ENCODE measurements around the gene HERPUD1. TPM values are rescaled to one million over a fixed set of nuclear protein-coding genes. Genes with fewer than 3 reads are reported as not detected.

HERPUD1 gene
- total and polyA plus RNA-seq, 9 of the 15 experiments (the other 6 are each of a cell fraction or from before 2014, with no cell fraction given) = 14.2 to 60.7 (median 37.4) TPM

DNA sequence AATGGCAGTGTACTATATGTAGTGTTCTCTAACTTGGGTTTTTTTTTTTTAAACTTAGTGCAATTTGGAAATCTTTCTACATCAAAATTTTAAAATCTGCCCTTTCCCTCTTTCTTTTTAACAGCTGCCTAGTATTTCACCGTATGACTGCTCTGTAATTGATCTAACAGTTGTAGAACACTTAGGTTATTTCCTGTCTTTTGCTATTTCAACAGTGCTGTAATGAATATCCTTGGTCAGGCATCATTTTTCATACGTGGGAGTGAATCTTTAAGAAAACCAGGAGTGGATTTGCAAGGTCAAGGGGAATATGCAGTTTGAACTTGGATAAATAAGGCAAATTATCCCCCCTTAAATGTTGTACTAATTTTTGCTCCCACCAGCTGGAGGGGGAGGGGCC, 61.3 kb downstream of the HERPUD1 start:
- TF ChIP-seq TARDBP (IDR thresholded peaks at IDR 0.05) (no peak), POLR2H (tag; IDR thresholded peaks at IDR 0.05; ENCODE audit: low read depth) (no peak), ZNF253 (CRISPR knock-in tag; conservative IDR thresholded peaks at IDR 0.05) (no peak), ZBTB2 (IDR thresholded peaks at IDR 0.05) (no peak), GABPB2 (CRISPR knock-in tag; conservative IDR thresholded peaks at IDR 0.05) (no peak), ZNF436 (CRISPR knock-in tag; IDR thresholded peaks at IDR 0.05) (no peak), NFIC (IDR thresholded peaks at IDR 0.05) (no peak), E2F3 (CRISPR knock-in tag; IDR thresholded peaks at IDR 0.05) (no peak), SRSF9 (IDR thresholded peaks at IDR 0.05; ENCODE audit: borderline replicate concordance, low read depth, low read length) (no peak), ETV6 (IDR thresholded peaks at IDR 0.05; ENCODE audit: borderline replicate concordance in 1 of 2, low read depth in 2 of 2, low read length in 1 of 2) (no peak), ETV6 (CRISPR knock-in tag; IDR thresholded peaks at IDR 0.05; ENCODE audit: borderline replicate concordance) (no peak), DNMT1 (IDR thresholded peaks at IDR 0.05) (no peak), ZFP36 (IDR thresholded peaks at IDR 0.05; ENCODE audit: low read depth, low read length, partially characterized antibody) (no peak), ZNF212 (CRISPR knock-in tag; IDR thresholded peaks at IDR 0.05) (no peak)
- TF ChIP-seq, protein P1, sequence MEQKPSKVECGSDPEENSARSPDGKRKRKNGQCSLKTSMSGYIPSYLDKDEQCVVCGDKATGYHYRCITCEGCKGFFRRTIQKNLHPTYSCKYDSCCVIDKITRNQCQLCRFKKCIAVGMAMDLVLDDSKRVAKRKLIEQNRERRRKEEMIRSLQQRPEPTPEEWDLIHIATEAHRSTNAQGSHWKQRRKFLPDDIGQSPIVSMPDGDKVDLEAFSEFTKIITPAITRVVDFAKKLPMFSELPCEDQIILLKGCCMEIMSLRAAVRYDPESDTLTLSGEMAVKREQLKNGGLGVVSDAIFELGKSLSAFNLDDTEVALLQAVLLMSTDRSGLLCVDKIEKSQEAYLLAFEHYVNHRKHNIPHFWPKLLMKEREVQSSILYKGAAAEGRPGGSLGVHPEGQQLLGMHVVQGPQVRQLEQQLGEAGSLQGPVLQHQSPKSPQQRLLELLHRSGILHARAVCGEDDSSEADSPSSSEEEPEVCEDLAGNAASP (IDR thresholded peaks at IDR 0.05) = no peak
- no peaks in the 10 kb centered on the region for H3K79me2 ChIP-seq (ENCODE audit: control insufficient read depth, insufficient read depth, low read length)
- H2AFZ ChIP-seq (ENCODE audit: low read depth, low read length) = no peak overlapping the region
- H3K9me3 ChIP-seq (replicated peaks; ENCODE audit: control insufficient read depth, insufficient read depth, low read depth, low read length) = no peaks in the 10 kb centered on the region
- WGBS (ENCODE audit: insufficient coverage, low coverage, missing lambda C conversion rate) = 0% methylated on average over 2 of the region's 2 CpGs
- H3K27ac ChIP-seq (ENCODE audit: extremely low read depth, low read depth, low read length) = no peak overlapping the region
- no peaks in the 10 kb centered on the region for H3K9me1 ChIP-seq (ENCODE audit: control insufficient read depth, insufficient read depth, low read length)
- peaks cover under 1% of the 10 kb centered on the region; the same call in 1 of the 2 replicates for H4K20me1 ChIP-seq (replicated peaks; ENCODE audit: control insufficient read depth, insufficient read depth, low read length)
- H3K4me3 ChIP-seq = no peak overlapping the region
- ChIA-PET CTCF (ENCODE audit: low intra/inter-chr PET ratio) (no interaction called here), POLR2A (no interaction called here)
- no peak overlapping the region for H3K9ac ChIP-seq (ENCODE audit: insufficient read depth in 1 of 2, low read depth in 2 of 2, low read length in 2 of 2)
- peaks cover 32 to 50% of the 10 kb centered on the region in 2 experiments for H3K27me3 ChIP-seq (ENCODE audit: control insufficient read depth in 2 of 2, insufficient read depth in 2 of 2, low read length in 2 of 2)
- no TSS peak for BruUV-seq (replicated peaks)
- peaks cover 0 to 14% of the 10 kb centered on the region in 2 experiments; a peak in 3 of 5 replicates for H3K4me1 ChIP-seq (replicated peaks in 1 of 2; ENCODE audit: control insufficient read depth in 2 of 2, insufficient read depth in 2 of 2, low read length in 2 of 2)
- in situ Hi-C loops (cut with MboI) = no loop called here
- intact Hi-C loops (cut with micrococcal nuclease) = no loop called here
- DNase-seq (ENCODE audit: extremely low read depth in 1 of 4, low spot score in 3 of 4) (no peak), ATAC-seq (no peak), FAIRE-seq (no peak)
- H3K36me3 ChIP-seq (ENCODE audit: control insufficient read depth, insufficient read depth, low read length) = no peaks in the 10 kb centered on the region
- no peak overlapping the region for H3K4me2 ChIP-seq (ENCODE audit: insufficient read depth, low read length)
